NCI-H1930 (cell line): ENCODE data around the gene UPK1A.
"Not testable (repeated sequence)": the region's sequence is repeated elsewhere in the genome, so short reads cannot be mapped to it uniquely, and the experiment has no call there.

Experiments
- DNase-seq, 2 experiments: peaks; one replicate each; lab custom pipeline; 2025; lab: John Stamatoyannopoulos, UW

Gene UPK1A

GRCh38 chr19:35718345-35719041, 52.2 kb downstream of the UPK1A start:
- DNase-seq: no peak

- DNase-seq: no peak
These were observed 53.3 kb downstream of the UPK1A start for GRCh38 chr19:35719402-35720162.

DNA sequence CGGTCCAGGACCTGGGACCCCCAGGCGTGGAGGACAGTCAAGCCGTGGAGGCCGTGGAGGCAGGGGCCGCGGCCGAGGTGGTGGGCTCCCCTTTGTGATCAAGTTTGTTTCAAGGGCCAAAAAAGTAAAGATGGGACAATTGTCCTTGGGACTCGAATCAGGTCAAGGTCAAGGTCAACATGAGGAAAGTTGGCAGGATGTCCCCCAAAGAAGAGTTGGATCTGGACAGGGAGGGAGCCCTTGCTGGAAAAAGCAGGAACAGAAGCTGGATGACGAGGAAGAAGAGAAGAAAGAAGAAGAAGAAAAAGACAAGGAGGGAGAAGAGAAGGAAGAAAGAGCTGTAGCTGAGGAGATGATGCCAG, 53.8 kb downstream of the UPK1A start:
- no peak for DNase-seq

- DNase-seq: no peak
These were observed 54.3 kb downstream of the UPK1A start for GRCh38 chr19:35720648-35721047.

DNA sequence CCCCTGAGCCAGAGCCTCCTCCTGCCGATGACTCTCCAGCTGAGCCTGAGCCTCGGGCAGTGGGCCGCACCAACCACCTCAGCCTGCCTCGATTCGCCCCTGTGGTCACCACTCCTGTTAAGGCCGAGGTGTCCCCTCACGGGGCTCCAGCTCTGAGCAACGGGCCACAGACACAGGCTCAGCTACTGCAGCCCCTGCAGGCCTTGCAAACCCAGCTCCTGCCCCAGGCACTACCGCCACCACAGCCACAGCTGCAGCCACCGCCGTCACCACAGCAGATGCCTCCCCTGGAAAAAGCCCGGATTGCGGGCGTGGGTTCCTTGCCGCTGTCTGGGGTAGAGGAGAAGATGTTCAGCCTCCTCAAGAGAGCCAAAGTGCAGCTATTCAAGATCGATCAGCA, 55.1 kb downstream of the UPK1A start:
- DNase-seq: no peak

GRCh38 chr19:35722461-35722860, 56.1 kb downstream of the UPK1A start:
- DNase-seq: no peak

DNA sequence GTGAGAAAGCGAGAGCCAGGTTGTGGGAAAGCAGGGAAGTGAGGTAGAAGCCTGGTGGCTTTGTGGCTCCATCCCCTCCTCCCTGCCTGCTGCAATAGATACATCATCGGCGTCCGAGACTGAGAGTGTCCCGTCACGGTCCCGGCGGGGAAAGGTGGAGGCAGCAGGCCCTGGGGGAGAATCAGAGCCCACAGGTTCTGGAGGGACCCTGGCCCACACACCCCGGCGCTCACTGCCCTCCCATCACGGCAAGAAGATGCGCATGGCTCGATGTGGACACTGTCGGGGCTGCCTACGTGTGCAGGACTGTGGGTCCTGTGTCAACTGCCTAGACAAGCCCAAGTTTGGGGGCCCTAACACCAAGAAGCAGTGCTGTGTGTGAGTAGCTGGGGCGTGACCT, 56.6 kb downstream of the UPK1A start:
- DNase-seq: no peak

DNA sequence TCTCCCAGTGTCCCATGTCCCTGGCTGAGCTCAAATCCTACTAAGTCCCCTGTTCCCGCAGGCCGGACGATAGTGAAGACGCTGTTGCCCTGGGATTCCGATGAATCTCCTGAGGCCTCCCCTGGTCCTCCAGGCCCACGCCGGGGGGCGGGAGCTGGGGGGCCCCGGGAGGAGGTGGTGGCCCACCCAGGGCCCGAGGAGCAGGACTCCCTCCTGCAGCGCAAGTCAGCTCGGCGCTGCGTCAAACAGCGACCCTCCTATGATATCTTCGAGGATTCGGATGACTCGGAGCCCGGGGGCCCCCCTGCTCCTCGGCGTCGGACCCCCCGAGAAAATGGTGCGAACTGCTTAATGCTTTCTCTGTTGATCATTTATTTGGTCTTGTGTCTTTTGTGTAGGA, 57.4 kb downstream of the UPK1A start:
- no peak for DNase-seq

DNA sequence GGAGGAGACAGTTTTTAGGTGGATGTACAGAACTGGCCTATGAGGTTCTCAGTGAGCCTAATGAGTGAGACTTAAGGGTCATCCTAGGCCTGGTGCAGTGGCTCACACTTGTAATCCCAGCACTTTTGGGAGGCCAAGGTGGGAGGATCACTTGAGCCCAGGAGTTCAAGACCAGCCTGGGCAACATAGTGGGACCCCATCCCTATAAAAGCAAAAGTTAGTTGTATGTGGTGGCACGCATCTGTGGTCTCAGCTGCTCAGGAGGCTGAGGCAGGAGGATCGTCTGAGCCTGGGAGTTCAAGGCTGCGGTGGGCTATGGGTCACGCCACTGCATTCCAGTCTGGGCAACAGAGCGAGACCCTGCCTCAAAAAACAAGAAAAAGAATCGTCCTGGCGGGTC, 57.8 kb downstream of the UPK1A start:
- not testable (repeated sequence) for DNase-seq

DNA sequence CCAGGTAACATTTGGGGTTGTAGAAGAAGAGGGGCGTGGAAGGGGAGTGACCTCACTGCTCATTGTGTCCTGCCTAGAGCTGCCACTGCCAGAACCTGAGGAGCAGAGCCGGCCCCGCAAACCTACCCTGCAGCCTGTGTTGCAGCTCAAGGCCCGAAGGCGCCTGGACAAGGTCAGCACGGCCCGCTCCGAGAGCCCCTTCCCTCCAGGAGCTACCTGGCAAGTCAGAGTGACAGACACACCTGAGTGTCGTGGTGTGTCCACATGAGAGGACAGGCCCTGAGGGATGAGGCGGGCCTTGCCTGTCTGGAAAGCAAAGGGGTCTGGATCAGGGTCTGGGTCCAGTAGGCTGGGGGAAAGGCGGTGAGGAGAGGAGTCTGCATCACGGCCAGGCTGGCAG, 58.2 kb downstream of the UPK1A start:
- no peak for DNase-seq

- DNase-seq: no peak
These were observed 59.0 kb downstream of the UPK1A start for GRCh38 chr19:35725216-35725861.

DNA sequence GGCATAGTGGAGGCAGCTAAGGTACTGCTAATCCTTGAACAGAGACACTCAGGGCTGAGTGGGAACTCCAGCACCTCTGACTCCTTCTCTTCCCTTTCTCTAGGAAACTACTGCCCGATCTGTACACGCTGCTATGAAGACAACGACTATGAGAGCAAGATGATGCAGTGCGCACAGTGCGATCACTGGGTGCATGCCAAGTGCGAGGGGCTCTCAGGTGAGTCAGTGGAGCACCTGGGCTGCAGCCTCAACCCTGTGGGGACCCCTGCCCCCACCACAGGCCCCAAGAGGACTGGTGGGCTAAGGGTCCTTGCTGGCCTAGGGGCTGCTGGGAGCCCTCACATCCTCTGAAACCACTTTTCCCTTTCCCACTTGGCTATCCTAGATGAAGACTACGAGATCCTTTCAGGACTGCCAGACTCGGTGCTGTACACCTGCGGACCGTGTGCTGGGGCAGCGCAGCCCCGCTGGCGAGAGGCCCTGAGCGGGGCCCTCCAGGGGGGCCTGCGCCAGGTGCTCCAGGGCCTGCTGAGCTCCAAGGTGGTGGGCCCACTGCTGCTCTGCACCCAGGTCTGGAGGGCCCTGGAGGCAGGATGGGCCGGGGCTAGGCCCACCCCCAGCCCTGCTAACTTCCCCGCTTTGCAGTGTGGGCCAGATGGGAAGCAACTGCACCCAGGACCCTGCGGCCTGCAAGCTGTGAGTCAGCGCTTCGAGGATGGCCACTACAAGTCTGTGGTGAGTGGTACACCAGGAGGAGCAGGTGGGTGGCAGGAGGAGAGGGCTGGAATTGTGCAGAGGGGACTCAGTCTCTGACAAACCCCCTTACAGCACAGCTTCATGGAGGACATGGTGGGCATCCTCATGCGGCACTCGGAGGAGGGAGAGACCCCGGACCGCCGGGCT, 61.0 kb downstream of the UPK1A start:
- DNase-seq: no peak
